T-helper 1 cell treated with Interleukin-12 subunit alpha and Interleukin-12 subunit beta and Interleukin-4 antibody, amounts not matched to agents 30 μg/mL and 1 μg/mL, for 36 hours (primary cell): ENCODE results near the gene EVA1B.
A peak's percentile ranks its signal among the peaks of the same experiment; 100 is the strongest.

ENCODE experiments used
- H3K27ac Mint-ChIP-seq: one replicate; pipeline ENCODE4 v1.8.0; 2021; ENCODE audit warnings: mild to moderate bottlenecking, mixed read lengths
- H3K27me3 Mint-ChIP-seq: one replicate; pipeline ENCODE4 v1.8.0; 2021; ENCODE audit warnings: low read depth, mixed read lengths
- H3K36me3 Mint-ChIP-seq: one replicate; pipeline ENCODE4 v1.8.0; 2021; ENCODE audit warnings: low read depth, mixed read lengths
- H3K4me1 Mint-ChIP-seq: one replicate; pipeline ENCODE4 v1.8.0; 2021; ENCODE audit warnings: low read depth, mixed read lengths
- H3K4me3 Mint-ChIP-seq: one replicate; pipeline ENCODE4 v1.8.0; 2021; ENCODE audit warnings: mild to moderate bottlenecking, moderate library complexity, mixed read lengths
- H3K9me3 Mint-ChIP-seq: one replicate; pipeline ENCODE4 v1.8.0; 2021; ENCODE audit warnings: mixed read lengths

EVA1B gene

GRCh38 chr1:36352125-36352909 lies 28.9 kb upstream of the EVA1B start:
- Mint-ChIP-seq H3K27me3 (no peaks in the 10 kb centered on the region), H3K4me1 (peaks cover 17% of the 10 kb centered on the region), H3K4me3 (no peak overlapping the region), H3K9me3 (no peaks in the 10 kb centered on the region), H3K36me3 (peaks cover 40% of the 10 kb centered on the region), H3K27ac (peak overlapping the region; percentile 22)

- peak overlapping the region; percentile 41 for H3K27ac Mint-ChIP-seq
- H3K9me3 Mint-ChIP-seq, result no peaks in the 10 kb centered on the region
- H3K27me3 Mint-ChIP-seq, result no peaks in the 10 kb centered on the region
- peaks cover 17% of the 10 kb centered on the region for H3K4me1 Mint-ChIP-seq
- H3K36me3 Mint-ChIP-seq, result peaks cover 40% of the 10 kb centered on the region
- no peak overlapping the region for H3K4me3 Mint-ChIP-seq
Observed at GRCh38 chr1:36351227-36351977, 28.0 kb upstream of the EVA1B start.

GRCh38 chr1:36350659-36351226 lies 27.3 kb upstream of the EVA1B start:
- peaks cover 17% of the 10 kb centered on the region for H3K4me1 Mint-ChIP-seq

GRCh38 chr1:36349839-36350238 lies 26.4 kb upstream of the EVA1B start:
- peaks cover 38% of the 10 kb centered on the region for H3K36me3 Mint-ChIP-seq
- no peak overlapping the region for H3K4me3 Mint-ChIP-seq
- H3K27ac Mint-ChIP-seq, result no peak overlapping the region

More at GRCh38 chr1:36350659-36351226, 27.3 kb upstream of the EVA1B start:
- Mint-ChIP-seq H3K27ac (peak overlapping the region; percentile 55), H3K4me3 (no peak overlapping the region), H3K9me3 (no peaks in the 10 kb centered on the region), H3K27me3 (no peaks in the 10 kb centered on the region), H3K36me3 (peaks cover 36% of the 10 kb centered on the region)

GRCh38 chr1:36349241-36349671 lies 25.8 kb upstream of the EVA1B start:
- H3K4me1 Mint-ChIP-seq, result peaks cover 17% of the 10 kb centered on the region
- no peaks in the 10 kb centered on the region for H3K9me3 Mint-ChIP-seq
- H3K27ac Mint-ChIP-seq, result no peak overlapping the region
- H3K4me3 Mint-ChIP-seq, result no peak overlapping the region
- H3K27me3 Mint-ChIP-seq, result no peaks in the 10 kb centered on the region
- peaks cover 37% of the 10 kb centered on the region for H3K36me3 Mint-ChIP-seq

More at GRCh38 chr1:36349839-36350238, 26.4 kb upstream of the EVA1B start:
- peaks cover 17% of the 10 kb centered on the region for H3K4me1 Mint-ChIP-seq
- no peaks in the 10 kb centered on the region for H3K9me3 Mint-ChIP-seq
- no peaks in the 10 kb centered on the region for H3K27me3 Mint-ChIP-seq

- no peak overlapping the region for H3K27ac Mint-ChIP-seq
Observed at GRCh38 chr1:36346741-36347370, 23.4 kb upstream of the EVA1B start.

GRCh38 chr1:36345353-36345752 lies 21.9 kb upstream of the EVA1B start:
- no peak overlapping the region for H3K27ac Mint-ChIP-seq
- H3K4me3 Mint-ChIP-seq, result no peak overlapping the region
- peaks cover 4% of the 10 kb centered on the region for H3K4me1 Mint-ChIP-seq
- peaks cover 29% of the 10 kb centered on the region for H3K36me3 Mint-ChIP-seq
- H3K27me3 Mint-ChIP-seq, result no peaks in the 10 kb centered on the region
- H3K9me3 Mint-ChIP-seq, result no peaks in the 10 kb centered on the region

More at GRCh38 chr1:36346741-36347370, 23.4 kb upstream of the EVA1B start:
- Mint-ChIP-seq H3K36me3 (peaks cover 27% of the 10 kb centered on the region), H3K27me3 (no peaks in the 10 kb centered on the region), H3K4me3 (no peak overlapping the region), H3K9me3 (no peaks in the 10 kb centered on the region), H3K4me1 (peaks cover 17% of the 10 kb centered on the region)

GRCh38 chr1:36344395-36344680 lies 20.9 kb upstream of the EVA1B start:
- H3K4me3 Mint-ChIP-seq, result no peak overlapping the region
- no peak overlapping the region for H3K27ac Mint-ChIP-seq
- peaks cover 32% of the 10 kb centered on the region for H3K36me3 Mint-ChIP-seq
- H3K27me3 Mint-ChIP-seq, result no peaks in the 10 kb centered on the region
- H3K9me3 Mint-ChIP-seq, result no peaks in the 10 kb centered on the region
- peaks cover 2% of the 10 kb centered on the region for H3K4me1 Mint-ChIP-seq

GRCh38 chr1:36343651-36344394 lies 20.4 kb upstream of the EVA1B start:
- Mint-ChIP-seq H3K27me3 (no peaks in the 10 kb centered on the region), H3K9me3 (no peaks in the 10 kb centered on the region), H3K4me1 (peaks cover 3% of the 10 kb centered on the region), H3K4me3 (no peak overlapping the region), H3K36me3 (peaks cover 32% of the 10 kb centered on the region), H3K27ac (no peak overlapping the region)

GRCh38 chr1:36342426-36343185 lies 19.2 kb upstream of the EVA1B start:
- Mint-ChIP-seq H3K4me1 (peaks cover 8% of the 10 kb centered on the region), H3K27ac (no peak overlapping the region), H3K27me3 (no peaks in the 10 kb centered on the region), H3K36me3 (peaks cover 22% of the 10 kb centered on the region), H3K4me3 (no peak overlapping the region), H3K9me3 (no peaks in the 10 kb centered on the region)

- Mint-ChIP-seq H3K27ac (no peak overlapping the region), H3K4me1 (peaks cover 11% of the 10 kb centered on the region), H3K36me3 (peaks cover 15% of the 10 kb centered on the region), H3K4me3 (no peak overlapping the region), H3K27me3 (no peaks in the 10 kb centered on the region), H3K9me3 (no peaks in the 10 kb centered on the region)
Observed at GRCh38 chr1:36341626-36342320, 18.3 kb upstream of the EVA1B start.

- H3K27ac Mint-ChIP-seq, result no peak overlapping the region
- no peaks in the 10 kb centered on the region for H3K27me3 Mint-ChIP-seq
- H3K36me3 Mint-ChIP-seq, result peaks cover 11% of the 10 kb centered on the region
- H3K4me1 Mint-ChIP-seq, result peaks cover 11% of the 10 kb centered on the region
- H3K9me3 Mint-ChIP-seq, result no peaks in the 10 kb centered on the region
- H3K4me3 Mint-ChIP-seq, result no peak overlapping the region
Observed at GRCh38 chr1:36339615-36340014, 16.2 kb upstream of the EVA1B start.

- no peak overlapping the region for H3K27ac Mint-ChIP-seq
- no peaks in the 10 kb centered on the region for H3K27me3 Mint-ChIP-seq
- no peak overlapping the region for H3K4me3 Mint-ChIP-seq
- no peaks in the 10 kb centered on the region for H3K9me3 Mint-ChIP-seq
- H3K4me1 Mint-ChIP-seq, result peaks cover 11% of the 10 kb centered on the region
- H3K36me3 Mint-ChIP-seq, result peaks cover 10% of the 10 kb centered on the region
Observed at GRCh38 chr1:36339215-36339614, 15.8 kb upstream of the EVA1B start.
